ENCODE measurements around the gene KBTBD6. TPM values are rescaled to one million over a fixed set of nuclear protein-coding genes. Genes with fewer than 3 reads are reported as not detected.

The KBTBD6 gene
- total and polyA plus RNA-seq, 2 of the 13 experiments (the other 11 are each of a cell fraction or from before 2014, with no cell fraction given), result 4.4 to 12.0 TPM

GRCh38 chr13:41107104-41107571, 25.5 kb downstream of the KBTBD6 start (continued):
- no peak for TF ChIP-seq ZC3H13 (CRISPR knock-in tag; IDR thresholded peaks at IDR 0.05)
- no peak for TF ChIP-seq ZNF12 (CRISPR knock-in tag; IDR thresholded peaks at IDR 0.05)
- TF ChIP-seq ZBTB20 (CRISPR knock-in tag; IDR thresholded peaks at IDR 0.05; ENCODE audit: borderline replicate concordance, low read depth), result no peak
- TF ChIP-seq, protein P1, sequence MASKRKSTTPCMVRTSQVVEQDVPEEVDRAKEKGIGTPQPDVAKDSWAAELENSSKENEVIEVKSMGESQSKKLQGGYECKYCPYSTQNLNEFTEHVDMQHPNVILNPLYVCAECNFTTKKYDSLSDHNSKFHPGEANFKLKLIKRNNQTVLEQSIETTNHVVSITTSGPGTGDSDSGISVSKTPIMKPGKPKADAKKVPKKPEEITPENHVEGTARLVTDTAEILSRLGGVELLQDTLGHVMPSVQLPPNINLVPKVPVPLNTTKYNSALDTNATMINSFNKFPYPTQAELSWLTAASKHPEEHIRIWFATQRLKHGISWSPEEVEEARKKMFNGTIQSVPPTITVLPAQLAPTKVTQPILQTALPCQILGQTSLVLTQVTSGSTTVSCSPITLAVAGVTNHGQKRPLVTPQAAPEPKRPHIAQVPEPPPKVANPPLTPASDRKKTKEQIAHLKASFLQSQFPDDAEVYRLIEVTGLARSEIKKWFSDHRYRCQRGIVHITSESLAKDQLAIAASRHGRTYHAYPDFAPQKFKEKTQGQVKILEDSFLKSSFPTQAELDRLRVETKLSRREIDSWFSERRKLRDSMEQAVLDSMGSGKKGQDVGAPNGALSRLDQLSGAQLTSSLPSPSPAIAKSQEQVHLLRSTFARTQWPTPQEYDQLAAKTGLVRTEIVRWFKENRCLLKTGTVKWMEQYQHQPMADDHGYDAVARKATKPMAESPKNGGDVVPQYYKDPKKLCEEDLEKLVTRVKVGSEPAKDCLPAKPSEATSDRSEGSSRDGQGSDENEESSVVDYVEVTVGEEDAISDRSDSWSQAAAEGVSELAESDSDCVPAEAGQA (IDR thresholded peaks at IDR 0.05; ENCODE audit: low read depth), result 0 out of 2 replicates have a peak, but pooled peaks have one; percentile 15
- TF ChIP-seq, protein P1 (CRISPR knock-in tag; IDR thresholded peaks at IDR 0.05; ENCODE audit: borderline replicate concordance), result no peak
- TF ChIP-seq PLRG1 (conservative IDR thresholded peaks at IDR 0.05), result no peak
- no peak for TF ChIP-seq CREB1 (IDR thresholded peaks at IDR 0.05)
- no peak for TF ChIP-seq CREB1 (CRISPR knock-in tag; IDR thresholded peaks at IDR 0.05)
- TF ChIP-seq JUND (CRISPR knock-in tag; IDR thresholded peaks at IDR 0.05), result no peak
- TF ChIP-seq, protein P2, sequence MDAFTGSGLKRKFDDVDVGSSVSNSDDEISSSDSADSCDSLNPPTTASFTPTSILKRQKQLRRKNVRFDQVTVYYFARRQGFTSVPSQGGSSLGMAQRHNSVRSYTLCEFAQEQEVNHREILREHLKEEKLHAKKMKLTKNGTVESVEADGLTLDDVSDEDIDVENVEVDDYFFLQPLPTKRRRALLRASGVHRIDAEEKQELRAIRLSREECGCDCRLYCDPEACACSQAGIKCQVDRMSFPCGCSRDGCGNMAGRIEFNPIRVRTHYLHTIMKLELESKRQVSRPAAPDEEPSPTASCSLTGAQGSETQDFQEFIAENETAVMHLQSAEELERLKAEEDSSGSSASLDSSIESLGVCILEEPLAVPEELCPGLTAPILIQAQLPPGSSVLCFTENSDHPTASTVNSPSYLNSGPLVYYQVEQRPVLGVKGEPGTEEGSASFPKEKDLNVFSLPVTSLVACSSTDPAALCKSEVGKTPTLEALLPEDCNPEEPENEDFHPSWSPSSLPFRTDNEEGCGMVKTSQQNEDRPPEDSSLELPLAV (CRISPR knock-in tag; conservative IDR thresholded peaks at IDR 0.05; ENCODE audit: low read depth), result no peak
- TF ChIP-seq ZNF672 (CRISPR knock-in tag; IDR thresholded peaks at IDR 0.05), result no peak
- 0 out of 2 replicates have a peak, but pooled peaks have one; percentile 15 for TF ChIP-seq ZBTB7B (CRISPR knock-in tag; IDR thresholded peaks at IDR 0.05)
- TF ChIP-seq, protein P3, sequence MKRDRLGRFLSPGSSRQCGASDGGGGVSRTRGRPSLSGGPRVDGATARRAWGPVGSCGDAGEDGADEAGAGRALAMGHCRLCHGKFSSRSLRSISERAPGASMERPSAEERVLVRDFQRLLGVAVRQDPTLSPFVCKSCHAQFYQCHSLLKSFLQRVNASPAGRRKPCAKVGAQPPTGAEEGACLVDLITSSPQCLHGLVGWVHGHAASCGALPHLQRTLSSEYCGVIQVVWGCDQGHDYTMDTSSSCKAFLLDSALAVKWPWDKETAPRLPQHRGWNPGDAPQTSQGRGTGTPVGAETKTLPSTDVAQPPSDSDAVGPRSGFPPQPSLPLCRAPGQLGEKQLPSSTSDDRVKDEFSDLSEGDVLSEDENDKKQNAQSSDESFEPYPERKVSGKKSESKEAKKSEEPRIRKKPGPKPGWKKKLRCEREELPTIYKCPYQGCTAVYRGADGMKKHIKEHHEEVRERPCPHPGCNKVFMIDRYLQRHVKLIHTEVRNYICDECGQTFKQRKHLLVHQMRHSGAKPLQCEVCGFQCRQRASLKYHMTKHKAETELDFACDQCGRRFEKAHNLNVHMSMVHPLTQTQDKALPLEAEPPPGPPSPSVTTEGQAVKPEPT (CRISPR knock-in tag; IDR thresholded peaks at IDR 0.05; ENCODE audit: low read depth), result no peak
- TF ChIP-seq SRY (CRISPR knock-in tag; IDR thresholded peaks at IDR 0.05), result no peak
- no peak for TF ChIP-seq BRCA1 (CRISPR knock-in tag; IDR thresholded peaks at IDR 0.05)
- TF ChIP-seq ZNF709 (CRISPR knock-in tag; IDR thresholded peaks at IDR 0.05), result no peak
- TF ChIP-seq E2F1 (CRISPR knock-in tag; IDR thresholded peaks at IDR 0.05), result no peak
- TF ChIP-seq ZGPAT (CRISPR knock-in tag; IDR thresholded peaks at IDR 0.05), result no peak; the same call in 1 of the 2 replicates
- peak; percentile 31; the same call in 1 of the 2 replicates for TF ChIP-seq MAX (IDR thresholded peaks at IDR 0.05)
- TF ChIP-seq NFIB (CRISPR knock-in tag; IDR thresholded peaks at IDR 0.05; ENCODE audit: borderline replicate concordance), result no peak

All from HepG2 (cell line).